Measurements from ENCODE around the gene RIF1. TPM values are rescaled to one million over a fixed set of nuclear protein-coding genes. Genes with fewer than 3 reads are reported as not detected.

The RIF1 gene
- total RNA-seq, 6 donors from 2014 or later, result 14.1 to 51.7 (median 29.2) TPM

GRCh38 chr2:151526572-151527090 is 116.9 kb downstream of the RIF1 start:
- Histone ChIP-seq H3K4me3 (no peak overlapping the region), H3K4me1 (no peaks in the 10 kb centered on the region), H3K9me3 (no peaks in the 10 kb centered on the region), H3K27me3 (no peaks in the 10 kb centered on the region), H3K36me3 (no peaks in the 10 kb centered on the region), H3K27ac (no peak overlapping the region)
- no peak for DNase-seq
- 92 to 95% methylated on average over 4 to 6 of the region's 6 CpGs for WGBS, 2 donors
- no peak for TF ChIP-seq CTCF (IDR thresholded peaks at IDR 0.05)
- TF ChIP-seq POLR2A (IDR thresholded peaks at IDR 0.05), result no peak
- TF ChIP-seq POLR2AphosphoS5 (IDR thresholded peaks at IDR 0.05), result no peak
- no peak for TF ChIP-seq EP300 (IDR thresholded peaks at IDR 0.05)
- ATAC-seq (ENCODE audit: low FRiP score in 2 of 2), result no peak

Small RNA genes within 50 kb of the gene (small RNA-seq; reads per million reads assigned to genes)
- gene MIR4773-1 (0 reads per million in 4 donors), gene RN7SL124P (0 reads per million in 4 donors)

Other genes starting within 250 kb of the RIF1 start
- 10 to 100 TPM in 2 of 6 donors, 1 to 10 TPM in 4; 4.4 to 16.8 (median 8.1) TPM for gene RBM43, start 148.0 kb upstream of the RIF1 start, total RNA-seq
- gene NMI, start 120.2 kb upstream of the RIF1 start, total RNA-seq, result 10 to 100 TPM; 12.0 to 29.0 (median 20.5) TPM
- 1 to 10 TPM in 5 of 6 donors, under 1 TPM in 1; 0.78 to 8.1 (median 2.2) TPM for gene TNFAIP6, start 52.3 kb upstream of the RIF1 start, total RNA-seq

Measured in upper lobe of left lung (tissue), 6 donors.